Measurements from ENCODE around the gene DOK7.

Gene DOK7

DNA sequence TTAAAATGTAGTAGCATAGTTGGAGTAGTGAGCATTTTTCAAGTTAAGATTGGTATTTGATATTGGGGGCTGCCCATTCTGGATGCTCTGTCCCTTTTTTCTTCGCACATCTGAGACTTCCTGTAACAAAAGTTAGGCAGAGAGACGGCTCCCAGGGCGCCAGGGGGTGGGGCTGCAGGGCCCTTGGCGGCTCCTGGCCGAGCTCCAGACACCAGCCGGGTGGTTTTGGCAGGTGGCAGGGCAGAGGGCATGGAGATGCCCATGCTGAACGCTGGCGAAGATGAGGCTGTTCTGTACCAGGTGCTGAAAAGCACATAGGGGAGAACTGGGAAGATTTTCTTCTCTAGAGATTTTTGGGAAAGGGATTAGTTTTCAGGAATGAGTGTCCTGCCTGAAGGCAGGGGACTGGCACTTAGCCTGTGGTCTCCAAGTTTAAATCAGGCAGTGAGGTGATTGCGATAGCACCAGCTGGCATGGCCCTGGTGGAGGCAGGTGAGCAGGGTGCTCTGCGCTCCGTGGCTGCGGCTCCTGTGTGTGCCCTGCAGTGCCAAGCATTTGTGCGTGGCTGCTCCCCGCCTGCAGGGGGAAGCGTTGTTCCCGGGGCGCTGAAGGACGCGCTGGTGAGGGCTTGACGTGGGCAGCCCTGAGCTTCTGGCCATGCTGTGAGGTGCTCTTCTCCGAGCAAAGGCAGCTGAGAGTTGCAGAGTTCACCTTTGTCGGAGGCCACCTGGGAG is 44.9 kb upstream of the DOK7 start:
- Histone ChIP-seq H3K14ac (ENCODE audit: low read length) (no peak overlapping the region), H2AFZ (ENCODE audit: low read length) (no peak overlapping the region), H3K4me2 (ENCODE audit: insufficient read depth, low read length, poor library complexity, severe bottlenecking) (no peak overlapping the region), H3K4ac (ENCODE audit: low read length) (no peak overlapping the region), H3K9me3 (replicated peaks in 1 of 2; ENCODE audit: control insufficient read depth in 2 of 2, insufficient read depth in 1 of 2, low read depth in 1 of 2, low read length in 2 of 2) (no peaks in the 10 kb centered on the region), H2BK12ac (ENCODE audit: low read length) (no peak overlapping the region), H3K27ac (replicated peaks; ENCODE audit: low read length) (no peak overlapping the region), H3K18ac (ENCODE audit: low read length) (no peak overlapping the region), H2AK5ac (ENCODE audit: low read depth, low read length) (no peak overlapping the region), H3K9ac (ENCODE audit: low read depth, low read length, poor library complexity) (no peak overlapping the region), H3K4me1 (ENCODE audit: control insufficient read depth in 2 of 2, insufficient read depth in 1 of 2, low read depth in 1 of 2, low read length in 2 of 2) (peaks cover 0 to 9% of the 10 kb centered on the region in 2 donors), H3K23ac (ENCODE audit: low read depth, low read length, poor library complexity) (no peak overlapping the region), H2BK120ac (ENCODE audit: low read depth, low read length) (no peak overlapping the region), H4K91ac (ENCODE audit: low read depth, low read length, poor library complexity) (no peak overlapping the region), H3K79me1 (ENCODE audit: low read depth, low read length) (peaks cover 1% of the 10 kb centered on the region), H3K27me3 (ENCODE audit: control insufficient read depth in 3 of 3, insufficient read depth in 3 of 3, low read depth in 1 of 3, low read length in 3 of 3) (no peaks in the 10 kb centered on the region), H3K4me3 (ENCODE audit: low read length in 2 of 2) (no peak overlapping the region), H3K36me3 (replicated peaks in 1 of 2; ENCODE audit: control insufficient read depth in 2 of 2, insufficient read depth in 2 of 2, low read length in 2 of 2) (peaks cover 20 to 68% of the 10 kb centered on the region in 2 donors), H4K8ac (ENCODE audit: low read depth, low read length) (no peak overlapping the region), H2BK15ac (ENCODE audit: low read length) (no peak overlapping the region), H2BK5ac (ENCODE audit: low read length) (no peak overlapping the region)
- DNase-seq (ENCODE audit: low spot score) = no peak
- no CpG with 5 or more reads among the region's 22 CpGs for WGBS, 2 donors (ENCODE audit: extremely low coverage in 2 of 2, insufficient read length in 2 of 2, insufficient replicate concordance in 1 of 2)

GRCh38 chr4:3419836-3420605 is 43.1 kb upstream of the DOK7 start:
- no peak overlapping the region for H3K23ac ChIP-seq (ENCODE audit: low read depth, low read length, poor library complexity)
- H2BK5ac ChIP-seq (ENCODE audit: low read length) = no peak overlapping the region
- WGBS, 2 donors (ENCODE audit: extremely low coverage in 2 of 2, insufficient read length in 2 of 2, insufficient replicate concordance in 1 of 2) = no CpG with 5 or more reads among the region's 15 CpGs
- no peak for DNase-seq (ENCODE audit: low spot score)
- no peaks in the 10 kb centered on the region for H3K9me3 ChIP-seq (replicated peaks in 1 of 2; ENCODE audit: control insufficient read depth in 2 of 2, insufficient read depth in 1 of 2, low read depth in 1 of 2, low read length in 2 of 2)
- no peak overlapping the region for H2AK5ac ChIP-seq (ENCODE audit: low read depth, low read length)
- no peak overlapping the region for H2AFZ ChIP-seq (ENCODE audit: low read length)
- no peak overlapping the region for H3K18ac ChIP-seq (ENCODE audit: low read length)
- peaks cover 29 to 85% of the 10 kb centered on the region in 2 donors for H3K36me3 ChIP-seq (replicated peaks in 1 of 2; ENCODE audit: control insufficient read depth in 2 of 2, insufficient read depth in 2 of 2, low read length in 2 of 2)
- no peak overlapping the region for H3K4me2 ChIP-seq (ENCODE audit: insufficient read depth, low read length, poor library complexity, severe bottlenecking)
- H3K4me1 ChIP-seq (ENCODE audit: control insufficient read depth in 2 of 2, insufficient read depth in 1 of 2, low read depth in 1 of 2, low read length in 2 of 2) = peaks cover 0 to 6% of the 10 kb centered on the region in 2 donors
- H3K14ac ChIP-seq (ENCODE audit: low read length) = no peak overlapping the region
- H2BK15ac ChIP-seq (ENCODE audit: low read length) = no peak overlapping the region
- no peak overlapping the region for H3K27ac ChIP-seq (replicated peaks; ENCODE audit: low read length)
- no peak overlapping the region for H3K4ac ChIP-seq (ENCODE audit: low read length)
- no peaks in the 10 kb centered on the region for H3K27me3 ChIP-seq (ENCODE audit: control insufficient read depth in 3 of 3, insufficient read depth in 3 of 3, low read depth in 1 of 3, low read length in 3 of 3)
- H3K9ac ChIP-seq (ENCODE audit: low read depth, low read length, poor library complexity) = no peak overlapping the region
- no peak overlapping the region for H4K8ac ChIP-seq (ENCODE audit: low read depth, low read length)
- H2BK12ac ChIP-seq (ENCODE audit: low read length) = no peak overlapping the region
- no peak overlapping the region for H3K4me3 ChIP-seq (ENCODE audit: low read length in 2 of 2)
- H3K79me1 ChIP-seq (ENCODE audit: low read depth, low read length) = peaks cover 1% of the 10 kb centered on the region
- no peak overlapping the region for H2BK120ac ChIP-seq (ENCODE audit: low read depth, low read length)
- H4K91ac ChIP-seq (ENCODE audit: low read depth, low read length, poor library complexity) = no peak overlapping the region

GRCh38 chr4:3420606-3420955 is 42.5 kb upstream of the DOK7 start:
- Histone ChIP-seq H3K27me3 (ENCODE audit: control insufficient read depth in 3 of 3, insufficient read depth in 3 of 3, low read depth in 1 of 3, low read length in 3 of 3) (no peaks in the 10 kb centered on the region), H3K36me3 (replicated peaks in 1 of 2; ENCODE audit: control insufficient read depth in 2 of 2, insufficient read depth in 2 of 2, low read length in 2 of 2) (peaks cover 29 to 82% of the 10 kb centered on the region in 2 donors), H2BK120ac (ENCODE audit: low read depth, low read length) (no peak overlapping the region), H3K4me1 (ENCODE audit: control insufficient read depth in 2 of 2, insufficient read depth in 1 of 2, low read depth in 1 of 2, low read length in 2 of 2) (peaks cover 0 to 6% of the 10 kb centered on the region in 2 donors), H2BK15ac (ENCODE audit: low read length) (no peak overlapping the region), H2BK12ac (ENCODE audit: low read length) (no peak overlapping the region), H3K4me2 (ENCODE audit: insufficient read depth, low read length, poor library complexity, severe bottlenecking) (no peak overlapping the region), H3K4ac (ENCODE audit: low read length) (no peak overlapping the region), H3K14ac (ENCODE audit: low read length) (peak overlapping the region; percentile 67), H3K4me3 (ENCODE audit: low read length in 2 of 2) (no peak overlapping the region), H4K8ac (ENCODE audit: low read depth, low read length) (no peak overlapping the region), H3K79me1 (ENCODE audit: low read depth, low read length) (peaks cover 1% of the 10 kb centered on the region), H2AFZ (ENCODE audit: low read length) (no peak overlapping the region), H4K91ac (ENCODE audit: low read depth, low read length, poor library complexity) (no peak overlapping the region), H3K9me3 (replicated peaks in 1 of 2; ENCODE audit: control insufficient read depth in 2 of 2, insufficient read depth in 1 of 2, low read depth in 1 of 2, low read length in 2 of 2) (no peaks in the 10 kb centered on the region), H2AK5ac (ENCODE audit: low read depth, low read length) (no peak overlapping the region), H3K23ac (ENCODE audit: low read depth, low read length, poor library complexity) (no peak overlapping the region), H3K27ac (replicated peaks; ENCODE audit: low read length) (no peak overlapping the region), H2BK5ac (ENCODE audit: low read length) (no peak overlapping the region), H3K9ac (ENCODE audit: low read depth, low read length, poor library complexity) (no peak overlapping the region), H3K18ac (ENCODE audit: low read length) (no peak overlapping the region)
- WGBS, 2 donors (ENCODE audit: extremely low coverage in 2 of 2, insufficient read length in 2 of 2, insufficient replicate concordance in 1 of 2) = no CpG with 5 or more reads among the region's 12 CpGs
- no peak for DNase-seq (ENCODE audit: low spot score)

DNA sequence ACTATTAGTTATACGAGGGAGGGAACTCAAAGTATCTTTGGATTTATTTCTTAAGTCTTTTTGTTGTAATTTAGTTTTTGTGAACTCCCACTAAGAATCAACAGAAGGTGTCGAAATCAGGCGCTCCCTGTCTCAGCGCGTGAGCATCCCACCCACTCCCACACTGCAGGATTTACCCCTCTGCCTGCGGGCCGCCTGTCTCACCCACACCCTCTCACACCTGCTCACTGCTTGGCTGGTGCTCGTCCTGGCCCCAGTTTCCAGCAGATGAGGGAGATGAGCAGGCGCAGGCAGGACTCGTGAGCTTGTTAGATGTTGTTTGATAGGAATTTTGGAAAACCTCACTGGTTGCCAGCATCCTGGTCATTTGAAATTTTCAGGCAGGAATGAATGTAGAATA is 42.1 kb upstream of the DOK7 start:
- no peak for DNase-seq (ENCODE audit: low spot score)
- H3K4me1 ChIP-seq (ENCODE audit: control insufficient read depth in 2 of 2, insufficient read depth in 1 of 2, low read depth in 1 of 2, low read length in 2 of 2) = peaks cover 0 to 6% of the 10 kb centered on the region in 2 donors
- no peak overlapping the region for H4K8ac ChIP-seq (ENCODE audit: low read depth, low read length)
- no peak overlapping the region for H2AFZ ChIP-seq (ENCODE audit: low read length)
- no peak overlapping the region for H2AK5ac ChIP-seq (ENCODE audit: low read depth, low read length)
- no peak overlapping the region for H2BK5ac ChIP-seq (ENCODE audit: low read length)
- H3K9ac ChIP-seq (ENCODE audit: low read depth, low read length, poor library complexity) = peak overlapping the region; percentile 63
- peak overlapping the region; percentile 88 for H3K18ac ChIP-seq (ENCODE audit: low read length)
- no peaks in the 10 kb centered on the region for H3K27me3 ChIP-seq (ENCODE audit: control insufficient read depth in 3 of 3, insufficient read depth in 3 of 3, low read depth in 1 of 3, low read length in 3 of 3)
- H4K91ac ChIP-seq (ENCODE audit: low read depth, low read length, poor library complexity) = no peak overlapping the region
- no peak overlapping the region for H3K4me3 ChIP-seq (ENCODE audit: low read length in 2 of 2)
- no peak overlapping the region for H2BK120ac ChIP-seq (ENCODE audit: low read depth, low read length)
- peak overlapping the region; percentile 44 for H3K23ac ChIP-seq (ENCODE audit: low read depth, low read length, poor library complexity)
- peaks cover 1% of the 10 kb centered on the region for H3K79me1 ChIP-seq (ENCODE audit: low read depth, low read length)
- WGBS, 2 donors (ENCODE audit: extremely low coverage in 2 of 2, insufficient read length in 2 of 2, insufficient replicate concordance in 1 of 2) = no CpG with 5 or more reads among the region's 10 CpGs
- H3K14ac ChIP-seq (ENCODE audit: low read length) = peak overlapping the region; percentile 67
- H2BK15ac ChIP-seq (ENCODE audit: low read length) = no peak overlapping the region
- peak overlapping the region; percentile 96 for H2BK12ac ChIP-seq (ENCODE audit: low read length)
- no peak overlapping the region for H3K4ac ChIP-seq (ENCODE audit: low read length)
- H3K4me2 ChIP-seq (ENCODE audit: insufficient read depth, low read length, poor library complexity, severe bottlenecking) = no peak overlapping the region
- no peaks in the 10 kb centered on the region for H3K9me3 ChIP-seq (replicated peaks in 1 of 2; ENCODE audit: control insufficient read depth in 2 of 2, insufficient read depth in 1 of 2, low read depth in 1 of 2, low read length in 2 of 2)
- peaks cover 29 to 78% of the 10 kb centered on the region in 2 donors for H3K36me3 ChIP-seq (replicated peaks in 1 of 2; ENCODE audit: control insufficient read depth in 2 of 2, insufficient read depth in 2 of 2, low read length in 2 of 2)
- no peak overlapping the region for H3K27ac ChIP-seq (replicated peaks; ENCODE audit: low read length)
